Nephron progenitor cell (in vitro differentiated cells): ENCODE results near the gene P2RY8.

Experiments
- DNase-seq: peaks from one replicate; pipeline ENCODE4 v3.0.0; 2021
- H3K27ac Mint-ChIP-seq: 2 replicates; pipeline ENCODE4 v1.8.0; 2021; ENCODE audit warnings: mild to moderate bottlenecking, moderate library complexity, mixed read lengths
- H3K27me3 Mint-ChIP-seq: 2 replicates; pipeline ENCODE4 v1.8.0; 2021; ENCODE audit warnings: mild to moderate bottlenecking, low read depth, mixed read lengths; ENCODE audit not compliant: poor library complexity
- H3K36me3 Mint-ChIP-seq: 2 replicates; pipeline ENCODE4 v1.8.0; 2021; ENCODE audit warnings: low read depth, mixed read lengths
- H3K4me1 Mint-ChIP-seq: 2 replicates; pipeline ENCODE4 v1.8.0; 2021; ENCODE audit warnings: mixed read lengths
- H3K4me3 Mint-ChIP-seq: 2 replicates; pipeline ENCODE4 v1.8.0; 2021; ENCODE audit warnings: mild to moderate bottlenecking, moderate library complexity, mixed read lengths
- H3K9me3 Mint-ChIP-seq: 2 replicates; pipeline ENCODE4 v1.8.0; 2021; ENCODE audit warnings: mild to moderate bottlenecking, moderate library complexity, mixed read lengths
- TF ChIP-seq, protein P1 (sequence below): fragments of 200-600 bp; sonication (generic); IDR thresholded peaks from 2 replicates; pipeline ENCODE4 v1.5.0; 2021; ENCODE audit warnings: antibody characterized with exemption

Gene P2RY8

DNA sequence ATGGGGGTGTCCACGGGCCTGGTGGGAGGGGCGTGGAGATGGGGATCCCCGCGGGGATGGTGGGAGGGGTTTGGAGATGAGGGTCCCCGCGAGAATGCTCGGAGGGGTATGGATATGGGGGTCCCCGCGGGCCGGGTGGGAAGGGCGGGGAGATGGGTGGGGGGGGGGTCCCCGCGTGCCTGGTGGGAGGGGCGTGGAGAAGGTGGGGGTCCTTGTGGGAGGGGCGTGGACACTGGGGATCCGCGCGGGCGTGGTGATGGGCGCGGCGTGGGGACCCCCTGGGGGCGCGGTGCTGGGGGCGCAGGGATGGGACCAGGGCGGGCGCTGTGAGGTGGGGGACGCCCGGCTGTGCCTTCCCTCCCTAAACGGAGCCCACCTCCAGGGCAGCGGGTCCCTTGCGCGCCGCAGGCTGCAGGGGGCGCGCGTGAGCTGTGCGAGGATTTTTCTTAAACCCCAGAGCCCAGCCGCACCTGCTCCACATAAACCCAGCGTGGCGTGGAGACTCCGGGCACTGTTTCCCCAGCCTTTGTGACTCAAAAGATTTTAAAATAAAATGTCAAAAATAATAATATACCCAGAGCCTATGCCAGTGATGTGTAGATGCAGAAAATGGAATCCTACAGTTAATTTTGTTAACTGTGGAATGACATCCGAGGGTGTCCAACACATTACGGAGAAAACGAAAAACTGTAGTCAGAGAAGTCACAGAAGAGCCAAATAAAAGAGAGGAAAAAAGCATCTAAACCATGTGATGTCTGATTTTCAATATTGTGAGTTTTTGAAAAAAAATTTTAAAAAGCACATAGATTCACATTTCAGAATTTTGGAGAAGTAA is 82.8 kb downstream of the P2RY8 start:
- TF ChIP-seq, protein P1, sequence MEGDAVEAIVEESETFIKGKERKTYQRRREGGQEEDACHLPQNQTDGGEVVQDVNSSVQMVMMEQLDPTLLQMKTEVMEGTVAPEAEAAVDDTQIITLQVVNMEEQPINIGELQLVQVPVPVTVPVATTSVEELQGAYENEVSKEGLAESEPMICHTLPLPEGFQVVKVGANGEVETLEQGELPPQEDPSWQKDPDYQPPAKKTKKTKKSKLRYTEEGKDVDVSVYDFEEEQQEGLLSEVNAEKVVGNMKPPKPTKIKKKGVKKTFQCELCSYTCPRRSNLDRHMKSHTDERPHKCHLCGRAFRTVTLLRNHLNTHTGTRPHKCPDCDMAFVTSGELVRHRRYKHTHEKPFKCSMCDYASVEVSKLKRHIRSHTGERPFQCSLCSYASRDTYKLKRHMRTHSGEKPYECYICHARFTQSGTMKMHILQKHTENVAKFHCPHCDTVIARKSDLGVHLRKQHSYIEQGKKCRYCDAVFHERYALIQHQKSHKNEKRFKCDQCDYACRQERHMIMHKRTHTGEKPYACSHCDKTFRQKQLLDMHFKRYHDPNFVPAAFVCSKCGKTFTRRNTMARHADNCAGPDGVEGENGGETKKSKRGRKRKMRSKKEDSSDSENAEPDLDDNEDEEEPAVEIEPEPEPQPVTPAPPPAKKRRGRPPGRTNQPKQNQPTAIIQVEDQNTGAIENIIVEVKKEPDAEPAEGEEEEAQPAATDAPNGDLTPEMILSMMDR = peak; percentile 93
- Mint-ChIP-seq H3K27ac (no peak overlapping the region), H3K27me3 (peaks cover 7% of the 10 kb centered on the region), H3K4me1 (no peaks in the 10 kb centered on the region), H3K4me3 (peak overlapping the region; percentile 23), H3K9me3 (peaks cover 11% of the 10 kb centered on the region), H3K36me3 (peaks cover 11% of the 10 kb centered on the region)
- peak; percentile 92 for DNase-seq

DNA sequence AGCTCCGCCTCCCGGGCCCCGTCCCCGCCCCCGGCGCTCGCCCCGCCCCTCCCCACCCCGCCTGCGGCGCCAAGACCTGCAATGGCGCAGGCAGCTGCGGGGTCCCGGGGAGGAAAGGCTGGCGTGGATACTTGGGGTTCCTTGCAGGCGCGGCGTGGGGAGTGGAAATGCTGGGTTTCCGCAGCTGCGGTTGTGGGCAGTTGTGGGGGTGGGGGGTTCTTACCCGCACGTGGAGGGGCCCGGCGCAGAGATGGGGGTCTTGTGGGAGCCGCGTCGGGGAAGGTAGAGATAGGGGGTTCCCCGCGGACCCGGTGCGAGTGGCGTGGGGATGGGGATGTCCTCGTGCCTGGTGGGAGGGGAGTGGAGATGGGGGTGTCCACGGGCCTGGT is 83.6 kb downstream of the P2RY8 start:
- Mint-ChIP-seq H3K27ac (no peak overlapping the region), H3K36me3 (peaks cover 19% of the 10 kb centered on the region), H3K27me3 (peaks cover 11% of the 10 kb centered on the region), H3K9me3 (peaks cover 19% of the 10 kb centered on the region), H3K4me3 (peak overlapping the region; percentile 86), H3K4me1 (no peaks in the 10 kb centered on the region)
- no peak for DNase-seq
- TF ChIP-seq, protein P1 = no peak

DNA sequence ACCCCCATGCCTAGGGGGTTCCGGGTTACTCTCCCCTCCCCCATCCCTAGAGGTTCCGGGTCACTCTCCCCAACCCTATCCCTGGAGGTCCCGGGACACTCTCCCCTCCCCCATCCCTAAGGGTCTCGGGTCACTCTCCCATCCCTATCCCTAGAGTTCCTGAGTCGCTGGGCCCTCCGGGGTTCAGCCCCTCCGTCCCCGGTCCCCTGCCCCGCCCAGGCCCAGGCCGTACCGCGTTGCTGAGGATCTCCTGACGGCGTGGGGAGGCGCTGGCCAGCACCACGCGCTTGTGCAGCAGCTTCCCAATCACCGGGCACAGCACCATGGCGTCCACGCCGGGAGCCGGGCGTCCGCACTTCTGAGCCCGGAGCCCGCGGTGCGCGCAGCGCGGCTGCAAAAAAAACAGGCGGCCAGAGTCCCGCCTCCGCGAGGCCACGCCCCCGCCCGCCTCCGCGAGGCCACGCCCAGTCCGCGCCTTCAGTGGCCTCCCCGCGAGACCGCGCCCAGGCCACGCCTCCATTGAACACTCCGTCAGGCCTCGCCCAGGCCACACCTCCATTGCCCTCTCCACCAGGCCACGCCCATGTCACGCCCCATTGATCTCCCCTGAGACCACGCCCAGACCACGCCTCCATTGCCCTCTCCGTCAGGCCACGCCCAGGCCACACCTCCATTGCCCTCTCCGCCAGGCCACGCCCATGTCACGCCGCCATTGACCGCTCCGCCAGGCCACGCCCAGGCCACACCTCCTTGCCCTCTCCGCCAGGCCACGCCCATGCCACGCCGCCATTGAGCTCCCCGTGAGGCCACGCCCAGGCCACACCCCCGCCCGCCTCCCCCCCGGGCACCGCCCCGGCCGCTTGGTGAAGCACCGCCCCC is 84.2 kb downstream of the P2RY8 start, which contains the start of gene ASMTL:
ASMTL (minus strand) TSS at position 394 of the 879 bp plus-strand sequence; CDS start at position 325, 69 bp downstream.
- Mint-ChIP-seq H3K27me3 (peaks cover 18% of the 10 kb centered on the region), H3K4me1 (no peaks in the 10 kb centered on the region), H3K9me3 (peaks cover 25% of the 10 kb centered on the region), H3K4me3 (peak within 1 kb of the TSS; percentile 86), H3K27ac (no peak within 1 kb of the TSS), H3K36me3 (peaks cover 25% of the 10 kb centered on the region)
- TF ChIP-seq, protein P1 = no peak
- DNase-seq = peak; percentile 100

DNA sequence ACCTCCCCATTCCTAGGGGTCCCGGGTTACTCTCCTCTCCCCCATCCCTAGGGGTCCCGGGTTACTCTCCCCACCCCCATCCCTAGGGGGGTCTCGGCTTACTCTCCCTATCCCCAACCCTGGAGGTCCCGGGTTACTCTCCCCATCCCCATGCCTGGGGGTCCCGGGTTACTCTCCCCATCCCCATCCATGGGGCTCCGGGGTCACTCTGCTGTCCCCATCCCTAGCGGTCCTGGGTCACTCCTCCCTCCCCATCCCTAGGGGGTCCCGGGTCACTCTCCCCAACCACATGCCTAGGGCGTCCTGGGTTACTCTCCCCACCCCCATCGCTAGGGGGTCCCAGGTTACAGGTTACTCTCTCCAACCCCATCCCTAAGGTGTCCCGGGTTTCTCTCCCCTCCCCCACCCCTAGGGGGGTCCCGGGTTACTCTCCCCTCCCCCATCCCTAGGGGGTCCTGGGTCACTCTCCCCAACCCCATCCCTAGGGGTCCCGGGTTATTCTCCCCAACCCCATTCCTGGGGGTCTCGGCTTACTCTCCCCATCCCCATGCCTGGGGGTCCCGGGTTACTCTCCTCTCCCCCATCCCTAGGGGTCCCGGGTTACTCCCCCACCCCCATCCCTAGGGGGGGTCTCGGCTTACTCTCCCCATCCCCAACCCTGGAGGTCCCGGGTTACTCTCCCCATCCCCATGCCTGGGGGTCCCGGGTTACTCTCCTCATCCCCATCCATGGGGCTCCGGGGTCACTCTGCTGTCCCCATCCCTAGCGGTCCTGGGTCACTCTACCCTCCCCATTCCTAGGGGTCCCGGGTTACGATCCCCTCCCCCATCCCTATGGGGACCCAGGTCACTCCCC is 85.1 kb downstream of the P2RY8 start:
- peaks cover 34% of the 10 kb centered on the region for H3K9me3 Mint-ChIP-seq
- H3K36me3 Mint-ChIP-seq = peaks cover 34% of the 10 kb centered on the region

DNA sequence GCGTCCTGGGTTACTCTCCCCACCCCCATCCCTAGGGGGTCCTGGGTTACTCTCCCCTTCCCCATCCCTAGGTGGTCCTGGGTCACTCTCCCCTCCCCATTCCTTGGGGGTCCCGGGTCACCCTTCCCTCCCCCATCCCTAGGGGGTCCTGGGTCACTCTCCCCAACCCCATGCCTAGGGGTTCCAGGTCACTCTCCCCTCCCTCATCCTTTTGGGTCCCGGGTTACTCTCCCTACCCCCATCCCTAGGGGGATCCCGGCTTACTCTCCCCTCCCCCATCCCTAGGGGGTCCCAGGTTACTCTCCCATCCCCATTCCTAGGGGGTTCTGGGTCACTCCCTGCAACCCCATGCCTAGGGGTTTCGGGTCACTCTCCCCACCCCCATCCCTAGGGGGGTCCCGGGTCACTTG is 85.7 kb downstream of the P2RY8 start:
- peaks cover 20% of the 10 kb centered on the region for H3K27me3 Mint-ChIP-seq
- peaks cover 40% of the 10 kb centered on the region for H3K36me3 Mint-ChIP-seq
- TF ChIP-seq, protein P1 = no peak
- H3K27ac Mint-ChIP-seq = no peak overlapping the region
- no peaks in the 10 kb centered on the region for H3K4me1 Mint-ChIP-seq
- H3K9me3 Mint-ChIP-seq = peaks cover 40% of the 10 kb centered on the region
- H3K4me3 Mint-ChIP-seq = peak overlapping the region; percentile 86
- DNase-seq = no peak

More for the DNA sequence above, 85.1 kb downstream of the P2RY8 start:
- Mint-ChIP-seq H3K27me3 (peaks cover 20% of the 10 kb centered on the region), H3K27ac (no peak overlapping the region), H3K4me1 (no peaks in the 10 kb centered on the region), H3K4me3 (peak overlapping the region; percentile 86)
- peak; percentile 27 for DNase-seq
- TF ChIP-seq, protein P1 = no peak
